Epidermal melanocyte (primary cell): Measurements from ENCODE around the gene ATRNL1.
A peak's percentile ranks its signal among the peaks of the same experiment; 100 is the strongest.
"Not testable (repeated sequence)": the region's sequence is repeated elsewhere in the genome, so short reads cannot be mapped to it uniquely, and the experiment has no call there.

Experiments used
- DNase-seq: peaks from one replicate; pipeline ENCODE4 v3.0.0; 2011; ENCODE audit warnings: low spot score; ENCODE audit not compliant: insufficient read length

Gene ATRNL1

DNA sequence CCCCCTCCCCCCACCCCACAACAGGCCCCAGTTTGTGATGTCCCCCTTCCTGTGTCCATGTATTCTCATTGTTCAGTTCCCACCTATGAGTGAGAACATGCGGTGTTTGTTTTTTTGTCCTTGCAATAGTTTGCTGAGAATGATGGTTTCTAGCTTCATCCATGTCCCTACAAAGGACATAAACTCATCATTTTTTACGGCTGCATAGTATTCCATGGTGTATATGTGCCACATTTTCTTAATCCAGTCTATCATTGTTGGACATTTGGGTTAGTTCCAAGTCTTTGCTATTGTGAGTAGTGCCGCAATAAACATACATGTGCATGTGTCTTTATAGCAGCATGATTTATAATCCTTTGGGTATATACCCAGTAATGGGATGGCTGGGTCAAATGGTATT lies 312.7 kb downstream of the ATRNL1 start:
- not testable (repeated sequence) for DNase-seq

- DNase-seq = no peak
Observed at GRCh38 chr10:115409347-115409746, 316.2 kb downstream of the ATRNL1 start.

- peak; percentile 33 for DNase-seq
Observed at GRCh38 chr10:115417585-115418265, 324.6 kb downstream of the ATRNL1 start.

DNA sequence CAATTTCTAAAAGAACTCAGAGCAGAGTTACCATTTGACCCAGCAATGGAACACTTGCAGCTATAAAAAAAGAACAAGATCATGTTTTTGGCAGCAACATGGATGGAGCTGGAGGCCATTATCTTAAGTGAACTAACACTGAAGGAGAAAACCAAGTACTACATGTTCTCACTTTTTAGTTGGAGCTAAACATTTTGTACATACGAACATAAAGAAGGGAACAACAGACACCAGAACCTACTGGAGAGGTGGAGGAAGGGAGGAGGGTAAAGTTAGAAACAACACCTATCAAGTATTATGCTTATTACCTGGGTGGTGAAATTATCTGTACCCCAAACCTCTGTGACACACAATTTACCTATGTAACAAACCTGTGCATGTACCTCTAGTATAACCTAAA lies 329.5 kb downstream of the ATRNL1 start:
- DNase-seq = no peak

GRCh38 chr10:115427611-115428010 lies 334.4 kb downstream of the ATRNL1 start:
- no peak for DNase-seq

GRCh38 chr10:115432188-115432819 lies 339.1 kb downstream of the ATRNL1 start:
- no peak for DNase-seq

GRCh38 chr10:115436999-115437398 lies 343.8 kb downstream of the ATRNL1 start:
- no peak for DNase-seq

GRCh38 chr10:115441907-115442545 lies 348.9 kb downstream of the ATRNL1 start:
- no peak for DNase-seq

- no peak for DNase-seq
Observed at GRCh38 chr10:115456812-115457211, 363.6 kb downstream of the ATRNL1 start.

DNA sequence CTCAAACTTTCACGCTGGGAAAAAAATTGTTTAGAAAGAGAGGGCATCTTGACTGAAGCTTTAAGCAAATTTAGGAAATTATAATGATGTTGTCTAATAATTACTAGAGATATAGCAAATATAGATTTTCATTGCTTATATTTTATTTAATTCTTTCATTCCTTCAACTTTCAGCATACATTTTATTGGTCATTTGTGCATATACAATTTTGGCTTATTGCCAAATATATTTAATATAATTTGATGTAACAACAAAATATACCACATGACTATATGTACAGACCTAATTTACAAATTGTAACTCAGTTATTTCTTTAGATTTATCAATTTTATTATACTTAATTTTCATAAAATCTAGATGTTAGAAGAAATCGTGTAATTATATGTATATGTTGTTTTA lies 390.1 kb downstream of the ATRNL1 start:
- no peak for DNase-seq

DNA sequence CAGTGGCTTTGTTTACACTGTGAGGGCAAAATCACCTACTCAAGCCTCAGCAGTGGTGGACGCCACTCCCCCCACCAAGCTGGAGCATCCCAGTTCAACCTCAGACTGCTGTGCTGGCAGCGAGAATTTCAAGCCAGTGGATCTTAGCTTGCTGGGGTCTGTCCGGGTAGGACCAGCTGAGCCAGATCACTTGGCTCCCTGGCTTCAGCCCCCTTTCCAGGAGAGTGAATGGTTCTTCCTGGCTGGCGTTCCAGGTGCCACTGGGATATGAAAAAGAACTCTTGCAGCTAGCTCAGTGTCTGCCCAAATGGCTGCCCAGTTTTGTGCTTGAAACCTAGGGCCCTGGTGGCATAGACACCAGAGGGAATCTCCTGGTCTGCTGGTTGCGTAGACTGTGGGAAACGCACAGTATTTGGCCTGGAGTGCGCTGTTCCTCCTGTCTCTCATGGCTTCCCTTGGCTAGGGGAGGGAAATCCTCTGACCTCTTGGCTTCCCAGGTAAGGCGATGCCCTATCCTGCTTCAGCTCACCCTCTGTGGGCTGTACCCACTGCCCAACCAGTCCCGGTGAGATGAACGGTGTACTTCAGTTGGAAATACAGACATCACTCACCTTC lies 398.5 kb downstream of the ATRNL1 start:
- no peak for DNase-seq

DNA sequence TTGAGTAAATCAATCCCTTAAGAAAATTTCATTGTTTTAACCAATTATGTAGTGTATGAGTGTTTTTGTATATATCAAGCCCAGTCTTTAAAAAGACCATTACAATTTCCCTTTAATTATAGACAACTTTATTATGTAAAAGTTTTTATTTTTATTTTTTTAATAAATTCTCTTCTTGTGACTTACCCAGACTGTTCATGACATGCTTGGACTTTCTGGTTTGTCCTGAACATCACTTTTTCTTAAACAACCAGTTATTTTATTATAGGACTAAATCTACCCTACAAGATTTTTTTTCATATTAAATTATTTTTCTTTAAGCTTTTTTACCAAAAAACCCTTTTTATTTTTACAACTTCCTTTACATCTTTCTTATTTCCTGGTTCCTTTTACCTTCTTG lies 410.4 kb downstream of the ATRNL1 start:
- DNase-seq = no peak

DNA sequence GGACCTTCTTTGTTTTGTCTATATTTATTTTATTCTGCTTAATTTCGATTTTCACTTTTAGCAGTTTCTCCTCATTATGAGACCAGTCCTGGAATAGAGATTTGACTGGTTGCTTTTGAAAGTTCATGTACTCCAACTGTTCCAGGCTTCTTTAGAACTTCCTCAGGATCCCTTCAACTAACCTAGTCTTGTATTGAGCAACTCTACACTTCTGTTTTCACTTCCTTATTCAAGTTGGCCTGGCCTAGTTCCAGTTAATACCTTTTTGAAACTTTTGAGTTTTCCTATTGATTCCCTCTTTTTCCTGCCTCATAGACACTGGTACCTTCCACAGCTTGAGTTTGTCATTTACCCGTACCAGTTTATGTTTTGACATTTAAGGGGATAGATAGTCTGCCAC lies 421.7 kb downstream of the ATRNL1 start:
- no peak for DNase-seq

- no peak for DNase-seq
Observed at GRCh38 chr10:115525141-115525540, 432.0 kb downstream of the ATRNL1 start.

GRCh38 chr10:115527682-115528081 lies 434.5 kb downstream of the ATRNL1 start:
- not testable (repeated sequence) for DNase-seq

DNA sequence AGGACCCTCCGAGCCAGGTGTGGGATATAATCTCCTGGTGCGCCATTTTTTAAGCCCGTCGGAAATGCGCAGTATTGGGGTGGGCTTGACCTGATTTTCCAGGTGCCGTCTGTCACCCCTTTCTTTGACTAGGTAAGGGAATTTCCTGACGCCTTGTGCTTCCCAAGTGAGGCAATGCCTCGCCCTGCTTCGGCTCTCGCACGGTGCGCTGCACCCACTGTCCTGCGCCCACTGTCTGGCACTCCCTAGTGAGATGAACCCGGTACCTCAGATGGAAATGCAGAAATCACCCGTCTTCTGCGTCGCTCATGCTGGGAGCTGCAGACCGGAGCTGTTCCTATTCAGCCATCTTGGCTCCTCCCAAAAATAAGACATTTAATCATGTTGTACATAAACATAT lies 443.2 kb downstream of the ATRNL1 start:
- not testable (repeated sequence) for DNase-seq

DNA sequence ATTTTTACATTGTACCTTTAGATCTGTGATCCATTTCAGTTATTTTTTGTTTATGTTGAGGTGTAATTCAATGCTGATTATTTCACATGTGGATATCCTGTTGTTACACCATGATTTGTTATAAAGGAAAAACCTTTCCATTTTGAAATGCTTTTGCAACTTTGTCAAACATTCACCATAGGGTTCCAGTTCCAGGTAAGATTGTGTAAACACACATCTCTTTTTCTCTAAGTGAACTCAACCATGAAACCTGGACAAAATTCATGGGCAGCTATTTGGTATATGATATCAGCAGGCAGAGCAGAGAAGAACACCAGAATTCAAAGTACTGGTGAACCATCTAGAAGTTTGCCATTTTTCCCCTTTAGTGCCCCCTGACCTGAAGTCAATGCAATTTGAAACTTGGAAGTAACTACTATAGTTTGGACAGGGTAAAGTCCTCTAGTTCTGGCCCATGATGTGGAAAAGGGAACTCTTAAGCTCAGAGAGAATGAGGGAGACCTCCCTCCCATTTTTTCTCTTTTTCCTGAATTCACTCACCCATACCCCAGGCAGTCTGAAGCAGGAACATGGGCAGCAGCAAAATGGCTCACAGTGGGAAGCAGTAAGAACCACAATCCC lies 446.1 kb downstream of the ATRNL1 start:
- no peak for DNase-seq

GRCh38 chr10:115555887-115556402 lies 462.8 kb downstream of the ATRNL1 start:
- DNase-seq = no peak

GRCh38 chr10:115558252-115558651 lies 465.1 kb downstream of the ATRNL1 start:
- no peak for DNase-seq

DNA sequence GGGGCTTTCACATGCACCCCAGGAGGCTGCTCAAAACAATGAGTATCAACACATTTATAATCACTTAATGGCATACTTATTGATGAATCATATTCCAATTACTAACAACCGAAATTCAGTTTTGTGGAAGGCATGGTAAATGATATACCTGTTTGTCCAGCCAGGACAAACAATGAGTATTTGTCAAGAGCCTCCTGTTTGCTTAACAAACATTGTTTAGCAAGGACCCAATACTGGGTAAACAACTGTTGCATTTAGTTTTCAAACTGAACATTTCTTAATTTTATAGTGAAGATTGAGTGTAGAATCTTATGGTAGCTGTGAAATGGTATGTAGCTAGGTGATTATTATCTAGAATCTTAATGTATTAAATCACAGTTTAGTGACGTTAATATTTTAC lies 473.7 kb downstream of the ATRNL1 start:
- no peak for DNase-seq

DNA sequence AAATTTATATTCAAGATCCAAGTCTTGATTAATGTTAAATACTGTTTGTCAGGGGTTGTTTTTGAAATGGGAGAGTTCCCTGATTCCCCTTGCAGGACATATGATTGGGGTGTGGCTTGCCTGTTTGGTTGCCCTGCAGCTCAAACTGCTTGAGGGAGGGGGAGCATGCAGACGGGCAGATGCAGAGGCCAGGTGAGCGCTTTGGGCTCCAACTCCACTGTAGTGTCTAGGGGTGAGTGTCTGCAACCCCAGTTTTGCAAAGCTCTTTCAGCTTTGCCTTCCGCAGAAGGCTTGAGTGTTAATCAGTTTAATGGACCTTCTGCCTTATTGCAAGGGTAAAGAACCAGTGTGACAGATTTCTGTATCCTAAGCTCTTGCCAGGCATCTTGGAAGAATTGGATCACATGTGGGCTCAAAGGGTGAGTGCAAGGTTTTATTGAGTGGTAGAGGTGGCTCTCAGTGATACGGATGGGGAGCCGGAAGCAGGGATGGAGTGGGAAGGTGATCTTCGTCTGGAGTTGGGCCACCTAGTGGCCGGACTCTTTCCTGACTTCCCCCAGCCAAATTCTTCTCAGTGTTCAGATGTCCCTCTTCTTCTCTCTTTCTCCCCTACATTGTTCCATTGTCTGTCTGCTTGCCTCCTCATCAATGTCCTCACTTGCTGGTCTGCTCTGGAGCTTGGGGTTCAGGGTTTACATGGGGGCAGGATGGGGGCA lies 479.7 kb downstream of the ATRNL1 start:
- no peak for DNase-seq
